K562 treated with DMSO at 1 percent for 4 hours (cell line): ENCODE results near the gene MLX. TPM values are rescaled to one million over a fixed set of nuclear protein-coding genes. Genes with fewer than 3 reads are reported as not detected.

Experiments
- total RNA-seq: library from RNA; unstranded; fragments of 300-600 nt; gene quantifications from 2 replicates; pipeline ENCODE4 v1.2.3, GENCODE V29; 2022; ENCODE audit not compliant: insufficient read depth

Gene MLX
- total RNA-seq, result 31.3 and 35.0 TPM in 2 replicates

GRCh38 chr17:42566883-42567573 is at the start of gene MLX:
TSS of gene MLX (plus strand) at chr17:42567100. CDS start at chr17:42567125, 25 bp downstream.

GRCh38 chr17:42536048-42536371 is 30.9 kb upstream of the MLX start, which contains the start of gene NAGLU:
TSS of gene NAGLU (plus strand) at chr17:42536241. CDS start at chr17:42536273, 32 bp downstream.

GRCh38 chr17:42552736-42553135 is 14.2 kb upstream of the MLX start, which contains the start of gene HSD17B1:
TSS of gene HSD17B1 (plus strand) at chr17:42552923. CDS start at chr17:42552934, 11 bp downstream.

GRCh38 chr17:42561897-42562387 is 5.0 kb upstream of the MLX start, which contains the start of gene COASY:
TSS of gene COASY (plus strand) at chr17:42562148. CDS start at chr17:42562623, 475 bp downstream.

GRCh38 chr17:42577532-42578281 is 10.8 kb downstream of the MLX start, which contains the start of gene PSMC3IP:
TSS of gene PSMC3IP (minus strand) at chr17:42577729. CDS start at chr17:42577686, 43 bp downstream.

GRCh38 chr17:42609182-42609813 is 42.4 kb downstream of the MLX start, which contains the start of the genes RETREG3 and TUBG1:
TSS of gene RETREG3 (minus strand) at chr17:42609374. CDS start at chr17:42609324, 50 bp downstream.
TSS of gene TUBG1 (plus strand) at chr17:42609683. CDS start at chr17:42609738, 55 bp downstream.

Other genes starting within 250 kb of the MLX start
- 75.1 and 79.1 TPM in 2 replicates for gene STAT3, start 178.7 kb upstream of the MLX start, total RNA-seq
- gene CAVIN1, start 143.8 kb upstream of the MLX start, total RNA-seq, result 71.3 and 82.9 TPM in 2 replicates
- gene ATP6V0A1, start 108.2 kb upstream of the MLX start, total RNA-seq, result 52.6 and 60.6 TPM in 2 replicates
- 13.2 and 16.3 TPM in 2 replicates for gene NAGLU, start 30.9 kb upstream of the MLX start, total RNA-seq
- gene HSD17B1, start 14.2 kb upstream of the MLX start, total RNA-seq, result 7.7 and 8.1 TPM in 2 replicates
- 109 and 140 TPM in 2 replicates for gene COASY, start 5.0 kb upstream of the MLX start, total RNA-seq
- 52.8 and 68.2 TPM in 2 replicates for gene PSMC3IP, start 10.6 kb downstream of the MLX start, total RNA-seq
- gene RETREG3, start 42.3 kb downstream of the MLX start, total RNA-seq, result 19.3 and 21.9 TPM in 2 replicates
- gene TUBG1, start 42.6 kb downstream of the MLX start, total RNA-seq, result 113 and 129 TPM in 2 replicates
- gene TUBG2, start 92.2 kb downstream of the MLX start, total RNA-seq, result not detected in 2 replicates
- 32.9 and 42.6 TPM in 2 replicates for gene PLEKHH3, start 109.9 kb downstream of the MLX start, total RNA-seq
- 7.6 and 9.2 TPM in 2 replicates for gene CCR10, start 114.7 kb downstream of the MLX start, total RNA-seq
- gene CNTNAP1, start 115.4 kb downstream of the MLX start, total RNA-seq, result 1.3 and 3.1 TPM in 2 replicates
- 17.7 and 17.9 TPM in 2 replicates for gene EZH1, start 177.9 kb downstream of the MLX start, total RNA-seq
- gene RAMP2, start 194.1 kb downstream of the MLX start, total RNA-seq, result not detected in 2 replicates
- 93.6 and 122 TPM in 2 replicates for gene VPS25, start 206.3 kb downstream of the MLX start, total RNA-seq
- gene WNK4, start 213.5 kb downstream of the MLX start, total RNA-seq, result 5.5 and 14.0 TPM in 2 replicates
- 45.6 and 46.7 TPM in 2 replicates for gene COA3, start 231.6 kb downstream of the MLX start, total RNA-seq
- gene CNTD1, start 231.8 kb downstream of the MLX start, total RNA-seq, result not detected in 2 replicates